NCI-H2196 treated with DMSO at 0.1 percent for 48 hours (cell line): ENCODE results near the gene EEPD1.
"Not testable (repeated sequence)": the region's sequence is repeated elsewhere in the genome, so short reads cannot be mapped to it uniquely, and the experiment has no call there.

Source experiments
- DNase-seq: peaks from one replicate; lab custom pipeline; 2025; ENCODE audit not compliant: unreplicated experiment; lab: John Stamatoyannopoulos, UW

The EEPD1 gene

GRCh38 chr7:36128448-36129047 lies 24.5 kb upstream of the EEPD1 start:
- DNase-seq = peak; percentile 57

- no peak for DNase-seq
Observed at GRCh38 chr7:36129048-36129534, 24.0 kb upstream of the EEPD1 start.

GRCh38 chr7:36130236-36130945 lies 22.7 kb upstream of the EEPD1 start:
- DNase-seq = no peak

GRCh38 chr7:36131026-36131425 lies 22.0 kb upstream of the EEPD1 start:
- DNase-seq = no peak

GRCh38 chr7:36131499-36131898 lies 21.6 kb upstream of the EEPD1 start:
- DNase-seq = no peak

GRCh38 chr7:36132012-36132411 lies 21.0 kb upstream of the EEPD1 start:
- no peak for DNase-seq

- no peak for DNase-seq
Observed at GRCh38 chr7:36135700-36136099, 17.4 kb upstream of the EEPD1 start.

GRCh38 chr7:36137258-36137657 lies 15.8 kb upstream of the EEPD1 start:
- no peak for DNase-seq

GRCh38 chr7:36137754-36138153 lies 15.3 kb upstream of the EEPD1 start:
- DNase-seq = no peak

GRCh38 chr7:36138209-36138608 lies 14.8 kb upstream of the EEPD1 start:
- no peak for DNase-seq

- DNase-seq = no peak
Observed at GRCh38 chr7:36141351-36141750, 11.7 kb upstream of the EEPD1 start.

- no peak for DNase-seq
Observed at GRCh38 chr7:36141850-36142249, 11.2 kb upstream of the EEPD1 start.

- no peak for DNase-seq
Observed at GRCh38 chr7:36144189-36144588, 8.9 kb upstream of the EEPD1 start.

- no peak for DNase-seq
Observed at GRCh38 chr7:36145686-36146085, 7.4 kb upstream of the EEPD1 start.

- DNase-seq = no peak
Observed at GRCh38 chr7:36147361-36147760, 5.7 kb upstream of the EEPD1 start.

- DNase-seq = no peak
Observed at GRCh38 chr7:36148422-36149065, 4.5 kb upstream of the EEPD1 start.

- not testable (repeated sequence) for DNase-seq
Observed at GRCh38 chr7:36149240-36149639, 3.8 kb upstream of the EEPD1 start.

GRCh38 chr7:36149694-36150452 lies 3.2 kb upstream of the EEPD1 start:
- no peak for DNase-seq

- DNase-seq = no peak
Observed at GRCh38 chr7:36151921-36152755, 916 bp upstream of the EEPD1 start.

GRCh38 chr7:36153571-36154097 lies 580 bp downstream of the EEPD1 start:
- DNase-seq = no peak
